AG09309 (cell line): ENCODE data around the gene SLC17A8.
A peak's percentile ranks its signal among the peaks of the same experiment; 100 is the strongest.

Source experiments
- DNase-seq: peaks from one replicate; pipeline ENCODE4 v3.0.0-alpha.2; 2010; ENCODE audit warnings: low read depth
- H3K4me3 ChIP-seq: 2 replicates; pipeline ENCODE4 v1.5.1; 2011; ENCODE audit warnings: mild to moderate bottlenecking, low read depth, low read length, moderate library complexity; ENCODE audit not compliant: control insufficient read depth
- CTCF ChIP-seq: IDR thresholded peaks from 2 replicates; pipeline ENCODE4 v1.5.1; 2011; ENCODE audit warnings: mild to moderate bottlenecking, low read depth, low read length, inconsistent platforms; ENCODE audit not compliant: insufficient read depth, control insufficient read depth; ENCODE audit errors: missing control alignments

SLC17A8 gene

GRCh38 chr12:100346660-100347059 lies 10.2 kb upstream of the SLC17A8 start:
- DNase-seq = no peak
- H3K4me3 ChIP-seq = no peak overlapping the region
- TF ChIP-seq CTCF = no peak

- no peak for DNase-seq
- H3K4me3 ChIP-seq = no peak overlapping the region
- TF ChIP-seq CTCF = peak; percentile 37
Observed at GRCh38 chr12:100348657-100349454, 8.0 kb upstream of the SLC17A8 start.

GRCh38 chr12:100359248-100359647 lies 2.4 kb downstream of the SLC17A8 start:
- DNase-seq = no peak
- H3K4me3 ChIP-seq = no peak overlapping the region
- TF ChIP-seq CTCF = no peak

GRCh38 chr12:100359822-100360221 lies 2.9 kb downstream of the SLC17A8 start:
- TF ChIP-seq CTCF = no peak
- DNase-seq = no peak

GRCh38 chr12:100360450-100360849 lies 3.6 kb downstream of the SLC17A8 start:
- TF ChIP-seq CTCF = no peak
- H3K4me3 ChIP-seq = no peak overlapping the region
- DNase-seq = no peak

More at GRCh38 chr12:100359822-100360221, 2.9 kb downstream of the SLC17A8 start:
- no peak overlapping the region for H3K4me3 ChIP-seq

- H3K4me3 ChIP-seq = no peak overlapping the region
- no peak for TF ChIP-seq CTCF
- DNase-seq = no peak
Observed at GRCh38 chr12:100364324-100364723, 7.5 kb downstream of the SLC17A8 start.

GRCh38 chr12:100365411-100365810 lies 8.5 kb downstream of the SLC17A8 start:
- H3K4me3 ChIP-seq = no peak overlapping the region
- no peak for TF ChIP-seq CTCF
- no peak for DNase-seq
